Progenitor cell of endocrine pancreas (in vitro differentiated cells): ENCODE measurements around the gene ESR2. TPM values are rescaled to one million over a fixed set of nuclear protein-coding genes. Genes with fewer than 3 reads are reported as not detected.
"Not testable (repeated sequence)": the region's sequence is repeated elsewhere in the genome, so short reads cannot be mapped to it uniquely, and the experiment has no call there.

Experiments used
- DNase-seq: peaks from one replicate; pipeline ENCODE4 v3.0.0; 2021; ENCODE audit warnings: low spot score; ENCODE audit not compliant: unreplicated experiment
- H3K27ac Mint-ChIP-seq: 2 replicates; pipeline ENCODE4 v1.8.0; 2021; ENCODE audit warnings: mild to moderate bottlenecking, moderate library complexity, mixed read lengths
- H3K27me3 Mint-ChIP-seq: 2 replicates; pipeline ENCODE4 v1.8.0; 2021; ENCODE audit warnings: mixed read lengths
- H3K36me3 Mint-ChIP-seq: 2 replicates; pipeline ENCODE4 v1.8.0; 2022; ENCODE audit warnings: mixed read lengths; ENCODE audit not compliant: insufficient read depth
- H3K4me1 Mint-ChIP-seq: 2 replicates; pipeline ENCODE4 v1.8.0; 2021; ENCODE audit warnings: low read depth, mixed read lengths
- H3K4me3 Mint-ChIP-seq: 2 replicates; pipeline ENCODE4 v1.8.0; 2021; ENCODE audit warnings: low read depth, mild to moderate bottlenecking, moderate library complexity, mixed read lengths
- H3K9me3 Mint-ChIP-seq: 2 replicates; pipeline ENCODE4 v1.8.0; 2021; ENCODE audit warnings: low read depth, mixed read lengths
- CTCF ChIP-seq: fragments of 200-600 bp; sonication (generic); IDR thresholded peaks from one replicate; pipeline ENCODE4 v1.5.0; 2021; ENCODE audit warnings: antibody characterized with exemption, mild to moderate bottlenecking; ENCODE audit not compliant: unreplicated experiment
- total RNA-seq: library from RNA; stranded (reverse); gene quantifications from 2 replicates; pipeline ENCODE4 v1.2.1, GENCODE V29; 2021

ESR2 gene
- total RNA-seq, 1 donor from 2014 or later = 0.29 TPM

DNA sequence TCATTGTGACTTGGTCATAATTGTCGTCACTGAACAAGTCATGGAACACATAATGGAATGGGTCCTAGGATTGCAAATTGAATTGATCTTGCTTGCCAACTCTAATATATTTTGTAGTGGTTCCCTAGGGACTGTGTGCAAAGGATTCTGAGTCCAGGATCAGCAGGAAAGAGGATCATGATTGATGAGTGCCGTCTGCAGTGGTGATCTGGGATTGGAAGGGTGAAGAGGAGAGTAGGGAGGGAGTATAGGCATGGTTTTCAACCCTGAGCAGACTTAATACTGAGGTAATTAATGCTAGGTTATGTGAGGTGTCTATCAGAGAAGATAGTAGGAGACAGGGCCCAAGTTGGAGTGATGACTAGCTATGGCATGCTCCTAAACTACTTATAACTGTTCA is 168.9 kb downstream of the ESR2 start:
- no peak overlapping the region for H3K4me3 Mint-ChIP-seq

DNA sequence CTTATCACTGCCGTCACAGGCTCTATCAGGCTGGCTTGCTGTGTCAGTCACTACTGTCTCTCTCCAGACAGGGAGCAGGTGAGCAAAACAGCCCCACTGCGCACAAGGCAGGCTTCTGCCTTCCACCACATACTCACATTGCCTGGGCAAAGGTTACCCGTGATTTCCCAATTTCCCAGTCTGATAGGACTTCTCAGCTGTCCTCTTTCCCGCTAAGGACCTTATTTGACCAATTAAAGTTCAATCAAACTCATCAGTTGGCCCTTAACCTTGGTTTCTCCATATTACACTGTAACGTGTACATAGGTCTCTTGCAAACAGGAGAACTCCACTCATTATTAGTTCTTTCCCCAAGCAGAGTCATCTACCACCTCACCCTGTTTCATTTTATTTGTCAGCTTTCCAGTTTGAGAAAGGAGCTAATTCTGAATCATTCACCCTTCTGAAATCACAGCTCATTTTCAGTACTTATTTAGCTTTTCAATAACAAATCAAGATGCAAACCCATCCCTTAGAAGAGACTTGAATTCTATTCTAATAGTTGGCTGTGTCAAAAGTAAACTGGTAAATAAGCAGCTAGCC is 170.8 kb downstream of the ESR2 start:
- Mint-ChIP-seq H3K4me3 (no peak overlapping the region), H3K27ac (no peak overlapping the region)
- no peak for TF ChIP-seq CTCF

More for the DNA sequence above, 168.9 kb downstream of the ESR2 start:
- DNase-seq = no peak
- Mint-ChIP-seq H3K9me3 (no peaks in the 10 kb centered on the region), H3K27me3 (no peaks in the 10 kb centered on the region), H3K36me3 (peaks cover 28% of the 10 kb centered on the region), H3K27ac (no peak overlapping the region), H3K4me1 (no peaks in the 10 kb centered on the region)
- TF ChIP-seq CTCF = no peak

DNA sequence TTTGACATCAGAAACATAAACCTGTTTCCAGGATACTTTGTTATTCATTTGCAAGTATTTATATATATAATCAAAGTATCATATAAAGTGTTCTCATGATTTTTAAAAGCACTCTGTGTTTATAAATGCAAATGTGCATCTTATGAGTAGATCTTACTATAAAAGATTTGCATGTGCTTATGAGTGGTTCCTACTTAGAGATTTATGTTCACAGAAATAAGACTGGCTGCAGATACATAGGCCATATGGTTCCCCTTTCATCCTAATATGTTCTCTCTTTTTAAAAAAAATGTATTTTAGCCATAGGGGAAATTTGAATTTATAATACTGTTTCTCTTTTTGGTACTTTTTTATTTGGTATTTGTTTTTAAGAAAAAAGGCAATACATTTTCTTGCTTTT is 174.2 kb downstream of the ESR2 start:
- no peak for DNase-seq
- Mint-ChIP-seq H3K9me3 (no peaks in the 10 kb centered on the region), H3K27me3 (no peaks in the 10 kb centered on the region), H3K4me1 (no peaks in the 10 kb centered on the region), H3K27ac (no peak overlapping the region), H3K4me3 (no peak overlapping the region), H3K36me3 (peaks cover 20% of the 10 kb centered on the region)
- TF ChIP-seq CTCF = no peak

More for the DNA sequence above, 170.8 kb downstream of the ESR2 start:
- Mint-ChIP-seq H3K27me3 (no peaks in the 10 kb centered on the region), H3K9me3 (no peaks in the 10 kb centered on the region), H3K36me3 (peaks cover 29% of the 10 kb centered on the region), H3K4me1 (no peaks in the 10 kb centered on the region)
- DNase-seq = no peak

DNA sequence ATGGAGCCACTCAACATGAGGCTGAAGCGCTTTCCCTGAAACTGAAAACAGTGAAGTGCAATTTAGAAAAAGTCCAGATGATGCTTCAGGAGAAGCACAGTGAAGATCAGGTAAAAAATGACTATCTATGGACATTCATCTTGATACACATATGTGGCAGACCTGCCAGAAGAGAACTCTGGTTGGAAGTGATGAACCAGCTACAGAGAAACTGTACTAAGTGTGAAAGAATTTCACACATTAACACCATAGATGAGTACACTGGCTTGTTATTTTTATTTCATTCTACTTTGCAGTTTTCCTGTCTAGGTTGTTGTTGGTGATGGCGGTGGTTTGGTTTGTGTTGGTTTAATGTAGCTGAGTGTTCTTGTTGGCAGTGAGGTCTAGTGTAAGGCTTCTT is 174.7 kb downstream of the ESR2 start:
- no peaks in the 10 kb centered on the region for H3K9me3 Mint-ChIP-seq
- no peaks in the 10 kb centered on the region for H3K27me3 Mint-ChIP-seq
- no peaks in the 10 kb centered on the region for H3K4me1 Mint-ChIP-seq
- TF ChIP-seq CTCF = no peak
- no peak overlapping the region for H3K4me3 Mint-ChIP-seq
- no peak overlapping the region for H3K27ac Mint-ChIP-seq
- peaks cover 20% of the 10 kb centered on the region for H3K36me3 Mint-ChIP-seq
- no peak for DNase-seq

DNA sequence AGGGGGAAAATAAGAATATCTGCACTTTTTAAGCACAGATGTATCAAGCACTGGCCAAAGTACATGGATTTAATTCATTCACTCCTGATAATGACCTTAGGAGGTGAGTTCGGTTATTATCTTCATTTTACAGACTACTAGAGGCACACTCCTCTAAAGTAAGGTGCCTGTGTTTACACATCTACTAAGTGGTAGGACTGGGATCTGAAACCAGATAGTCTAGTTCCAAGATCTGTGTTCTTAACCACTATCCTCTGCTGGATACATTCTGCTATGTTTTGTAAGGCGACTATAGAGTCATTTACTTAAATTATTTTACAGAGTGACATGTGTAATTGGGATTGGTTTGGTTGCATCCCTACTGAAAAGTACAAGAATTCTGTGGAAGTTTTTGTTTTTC is 175.3 kb downstream of the ESR2 start:
- H3K27me3 Mint-ChIP-seq = no peaks in the 10 kb centered on the region
- H3K4me3 Mint-ChIP-seq = no peak overlapping the region
- no peaks in the 10 kb centered on the region for H3K9me3 Mint-ChIP-seq
- no peak for DNase-seq
- no peak overlapping the region for H3K27ac Mint-ChIP-seq
- no peak for TF ChIP-seq CTCF
- no peaks in the 10 kb centered on the region for H3K4me1 Mint-ChIP-seq
- peaks cover 20% of the 10 kb centered on the region for H3K36me3 Mint-ChIP-seq

DNA sequence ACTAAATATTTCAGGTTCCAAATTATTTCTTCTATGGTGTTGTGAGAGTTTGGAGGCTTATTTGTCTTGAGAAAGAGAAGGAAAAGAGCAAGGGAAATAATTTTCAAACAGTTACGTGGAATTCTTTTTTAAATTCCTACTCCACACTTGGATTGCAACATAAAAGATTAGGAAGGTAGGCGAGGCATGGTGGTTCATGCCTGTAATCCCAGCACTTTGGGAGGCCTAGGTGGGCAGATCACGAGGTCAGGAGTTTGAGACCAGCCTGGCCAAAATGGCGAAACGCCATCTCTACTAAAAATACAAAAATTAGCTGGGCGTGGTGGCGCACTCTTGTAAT is 175.8 kb downstream of the ESR2 start:
- H3K9me3 Mint-ChIP-seq, H3K4me3 Mint-ChIP-seq, DNase-seq, H3K4me1 Mint-ChIP-seq, H3K27me3 Mint-ChIP-seq: not testable (repeated sequence)
- Mint-ChIP-seq H3K27ac (peak overlapping the region; percentile 40), H3K36me3 (peaks cover 18% of the 10 kb centered on the region)
